GM18505 (cell line): ENCODE data around the gene WDR27.

ENCODE experiments used
- ATAC-seq: cut with Tn5 transposase; IDR thresholded peaks from one replicate; pipeline ENCODE4 v1.9.1; 2021; ENCODE audit not compliant: unreplicated experiment
- POLR2A ChIP-seq: IDR thresholded peaks from 4 replicates; pipeline ENCODE4 v1.6.1; 2011; ENCODE audit warnings: borderline replicate concordance; ENCODE audit not compliant: insufficient read depth, insufficient read length; ENCODE audit errors: extremely low read depth

WDR27 gene

GRCh38 chr6:169557887-169558286, 143.9 kb downstream of the WDR27 start:
- ATAC-seq, result no peak
- no peak for TF ChIP-seq POLR2A

GRCh38 chr6:169556758-169557548, 144.9 kb downstream of the WDR27 start:
- ATAC-seq, result peak; percentile 98
- no peak for TF ChIP-seq POLR2A

GRCh38 chr6:169555971-169556617, 145.7 kb downstream of the WDR27 start:
- ATAC-seq, result no peak

GRCh38 chr6:169545982-169546381, 155.8 kb downstream of the WDR27 start:
- TF ChIP-seq POLR2A, result no peak
- ATAC-seq, result no peak

More at GRCh38 chr6:169555971-169556617, 145.7 kb downstream of the WDR27 start:
- no peak for TF ChIP-seq POLR2A

GRCh38 chr6:169543704-169544103, 158.1 kb downstream of the WDR27 start:
- no peak for ATAC-seq

GRCh38 chr6:169542491-169542890, 159.3 kb downstream of the WDR27 start:
- no peak for TF ChIP-seq POLR2A
- no peak for ATAC-seq

More at GRCh38 chr6:169543704-169544103, 158.1 kb downstream of the WDR27 start:
- no peak for TF ChIP-seq POLR2A

GRCh38 chr6:169539176-169539897, 162.5 kb downstream of the WDR27 start:
- ATAC-seq, result no peak
- no peak for TF ChIP-seq POLR2A

GRCh38 chr6:169536446-169537170, 165.2 kb downstream of the WDR27 start:
- no peak for ATAC-seq
- TF ChIP-seq POLR2A, result no peak

GRCh38 chr6:169534039-169534421, 167.8 kb downstream of the WDR27 start:
- no peak for TF ChIP-seq POLR2A
- ATAC-seq, result no peak

- no peak for ATAC-seq
- TF ChIP-seq POLR2A, result no peak
Measured at GRCh38 chr6:169533301-169534038, 168.4 kb downstream of the WDR27 start.

GRCh38 chr6:169530752-169531123, 171.1 kb downstream of the WDR27 start:
- no peak for TF ChIP-seq POLR2A
- no peak for ATAC-seq

- no peak for ATAC-seq
- no peak for TF ChIP-seq POLR2A
Measured at GRCh38 chr6:169529931-169530751, 171.7 kb downstream of the WDR27 start.
